ENCODE measurements around the gene DDX5.
A peak's percentile ranks its signal among the peaks of the same experiment; 100 is the strongest.

The DDX5 gene

DNA sequence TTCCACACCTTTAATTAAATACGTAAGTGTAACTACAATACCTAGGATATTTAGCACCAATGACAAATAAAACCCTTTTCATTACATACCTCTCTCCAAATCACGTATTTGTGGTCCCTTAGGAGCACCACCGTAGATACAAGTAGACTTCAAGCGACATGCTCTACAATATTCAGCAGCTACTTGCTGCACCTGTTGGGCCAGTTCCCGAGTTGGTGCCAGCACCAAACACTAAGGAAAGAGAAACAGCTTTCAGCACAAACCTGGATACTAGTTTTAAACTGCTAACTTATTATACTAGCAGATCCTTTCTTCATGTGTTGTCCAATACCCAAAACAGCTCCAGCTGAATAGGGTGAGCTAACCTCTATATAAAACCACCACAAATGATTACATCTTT lies 2.7 kb downstream of the DDX5 start:
- Histone ChIP-seq H3K27ac (ENCODE audit: extremely low read depth, low read depth, low read length) (no peak overlapping the region), H3K4me3 (ENCODE audit: low read depth, low read length) (no peak overlapping the region), H3K36me3 (ENCODE audit: control insufficient read depth in 2 of 2, insufficient read depth in 1 of 2, low read length in 2 of 2) (peaks cover 28 to 69% of the 10 kb centered on the region in 2 experiments; a peak in 2 of 3 replicates), H3K9me3 (ENCODE audit: control insufficient read depth, insufficient read depth, low read depth, low read length) (no peaks in the 10 kb centered on the region), H3K4me1 (ENCODE audit: control insufficient read depth, insufficient read depth, low read length) (0 out of 2 replicates have a peak, but pooled peaks cover 1% of the 10 kb centered on the region)
- TF ChIP-seq ZNF529 (tag by site-specific recombination; IDR thresholded peaks at IDR 0.05; ENCODE audit: insufficient replicate concordance) (no peak), ZNF707 (tag by site-specific recombination; IDR thresholded peaks at IDR 0.05) (no peak), ZNF214 (tag by site-specific recombination; IDR thresholded peaks at IDR 0.05; ENCODE audit: borderline replicate concordance) (no peak), ZEB2 (tag by site-specific recombination; IDR thresholded peaks at IDR 0.05) (no peak), SCRT2 (tag by site-specific recombination; IDR thresholded peaks at IDR 0.05) (0 out of 2 replicates have a peak, but pooled peaks have one; percentile 22)
- CTCF ChIA-PET: no interaction called here
- POLR2A ChIA-PET: no interaction called here

GRCh38 chr17:64502809-64503208 lies 3.3 kb downstream of the DDX5 start:
- H3K9me3 ChIP-seq (ENCODE audit: control insufficient read depth, insufficient read depth, low read depth, low read length): no peaks in the 10 kb centered on the region
- POLR2A ChIA-PET: no interaction called here
- CTCF ChIA-PET: no interaction called here
- TF ChIP-seq ZEB2 (tag by site-specific recombination; IDR thresholded peaks at IDR 0.05) (no peak), ZNF280C (tag by site-specific recombination; IDR thresholded peaks at IDR 0.05) (no peak), KLF8 (tag by site-specific recombination; IDR thresholded peaks at IDR 0.05) (no peak), ZNF701 (tag by site-specific recombination; IDR thresholded peaks at IDR 0.05) (no peak), ZNF548 (tag by site-specific recombination; IDR thresholded peaks at IDR 0.05) (no peak)
- peaks cover 28 to 74% of the 10 kb centered on the region in 2 experiments; a peak in 2 of 3 replicates for H3K36me3 ChIP-seq (ENCODE audit: control insufficient read depth in 2 of 2, insufficient read depth in 1 of 2, low read length in 2 of 2)
- H3K4me1 ChIP-seq (ENCODE audit: control insufficient read depth, insufficient read depth, low read length): no peaks in the 10 kb centered on the region
- H3K27ac ChIP-seq (ENCODE audit: extremely low read depth, low read depth, low read length): no peak overlapping the region
- H3K4me3 ChIP-seq (ENCODE audit: low read depth, low read length): no peak overlapping the region

DNA sequence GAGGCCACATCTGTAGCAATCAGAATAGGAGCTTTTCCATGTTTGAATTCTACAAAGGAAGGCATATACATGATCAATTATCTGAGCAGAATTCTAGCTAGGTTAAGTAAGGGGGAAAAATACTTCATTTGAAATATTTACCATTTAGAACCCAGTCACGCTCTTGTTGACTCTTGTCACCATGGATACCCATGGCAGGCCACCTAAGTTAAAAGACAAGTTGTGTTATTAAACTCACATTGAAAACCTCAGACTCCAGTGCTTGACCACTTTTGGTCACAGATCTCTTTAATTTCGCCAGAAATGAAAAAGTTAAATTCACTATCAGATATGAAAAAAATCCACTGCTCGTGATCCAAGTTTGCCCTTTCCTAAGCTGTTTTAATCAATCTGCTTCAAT lies 4.1 kb downstream of the DDX5 start:
- no peak overlapping the region for H3K4me3 ChIP-seq (ENCODE audit: low read depth, low read length)
- CTCF ChIA-PET: no interaction called here
- H3K9me3 ChIP-seq (ENCODE audit: control insufficient read depth, insufficient read depth, low read depth, low read length): no peaks in the 10 kb centered on the region
- no peaks in the 10 kb centered on the region for H3K4me1 ChIP-seq (ENCODE audit: control insufficient read depth, insufficient read depth, low read length)
- POLR2A ChIA-PET: no interaction called here
- peaks cover 28 to 75% of the 10 kb centered on the region in 2 experiments; a peak in 2 of 3 replicates for H3K36me3 ChIP-seq (ENCODE audit: control insufficient read depth in 2 of 2, insufficient read depth in 1 of 2, low read length in 2 of 2)
- H3K27ac ChIP-seq (ENCODE audit: extremely low read depth, low read depth, low read length): no peak overlapping the region
- no peak for TF ChIP-seq ZNF426 (tag by site-specific recombination; IDR thresholded peaks at IDR 0.05)
- TF ChIP-seq HIC1 (tag by site-specific recombination; IDR thresholded peaks at IDR 0.05): no peak
- TF ChIP-seq, protein P1, sequence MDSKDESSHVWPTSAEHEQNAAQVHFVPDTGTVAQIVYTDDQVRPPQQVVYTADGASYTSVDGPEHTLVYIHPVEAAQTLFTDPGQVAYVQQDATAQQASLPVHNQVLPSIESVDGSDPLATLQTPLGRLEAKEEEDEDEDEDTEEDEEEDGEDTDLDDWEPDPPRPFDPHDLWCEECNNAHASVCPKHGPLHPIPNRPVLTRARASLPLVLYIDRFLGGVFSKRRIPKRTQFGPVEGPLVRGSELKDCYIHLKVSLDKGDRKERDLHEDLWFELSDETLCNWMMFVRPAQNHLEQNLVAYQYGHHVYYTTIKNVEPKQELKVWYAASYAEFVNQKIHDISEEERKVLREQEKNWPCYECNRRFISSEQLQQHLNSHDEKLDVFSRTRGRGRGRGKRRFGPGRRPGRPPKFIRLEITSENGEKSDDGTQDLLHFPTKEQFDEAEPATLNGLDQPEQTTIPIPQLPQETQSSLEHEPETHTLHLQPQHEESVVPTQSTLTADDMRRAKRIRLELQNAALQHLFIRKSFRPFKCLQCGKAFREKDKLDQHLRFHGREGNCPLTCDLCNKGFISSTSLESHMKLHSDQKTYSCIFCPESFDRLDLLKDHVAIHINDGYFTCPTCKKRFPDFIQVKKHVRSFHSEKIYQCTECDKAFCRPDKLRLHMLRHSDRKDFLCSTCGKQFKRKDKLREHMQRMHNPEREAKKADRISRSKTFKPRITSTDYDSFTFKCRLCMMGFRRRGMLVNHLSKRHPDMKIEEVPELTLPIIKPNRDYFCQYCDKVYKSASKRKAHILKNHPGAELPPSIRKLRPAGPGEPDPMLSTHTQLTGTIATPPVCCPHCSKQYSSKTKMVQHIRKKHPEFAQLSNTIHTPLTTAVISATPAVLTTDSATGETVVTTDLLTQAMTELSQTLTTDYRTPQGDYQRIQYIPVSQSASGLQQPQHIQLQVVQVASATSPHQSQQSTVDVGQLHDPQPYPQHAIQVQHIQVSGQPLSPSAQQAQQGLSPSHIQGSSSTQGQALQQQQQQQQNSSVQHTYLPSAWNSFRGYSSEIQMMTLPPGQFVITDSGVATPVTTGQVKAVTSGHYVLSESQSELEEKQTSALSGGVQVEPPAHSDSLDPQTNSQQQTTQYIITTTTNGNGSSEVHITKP (tag by site-specific recombination; IDR thresholded peaks at IDR 0.05): no peak
- TF ChIP-seq ZBTB44 (tag by site-specific recombination; IDR thresholded peaks at IDR 0.05): no peak
- TF ChIP-seq, protein P2, sequence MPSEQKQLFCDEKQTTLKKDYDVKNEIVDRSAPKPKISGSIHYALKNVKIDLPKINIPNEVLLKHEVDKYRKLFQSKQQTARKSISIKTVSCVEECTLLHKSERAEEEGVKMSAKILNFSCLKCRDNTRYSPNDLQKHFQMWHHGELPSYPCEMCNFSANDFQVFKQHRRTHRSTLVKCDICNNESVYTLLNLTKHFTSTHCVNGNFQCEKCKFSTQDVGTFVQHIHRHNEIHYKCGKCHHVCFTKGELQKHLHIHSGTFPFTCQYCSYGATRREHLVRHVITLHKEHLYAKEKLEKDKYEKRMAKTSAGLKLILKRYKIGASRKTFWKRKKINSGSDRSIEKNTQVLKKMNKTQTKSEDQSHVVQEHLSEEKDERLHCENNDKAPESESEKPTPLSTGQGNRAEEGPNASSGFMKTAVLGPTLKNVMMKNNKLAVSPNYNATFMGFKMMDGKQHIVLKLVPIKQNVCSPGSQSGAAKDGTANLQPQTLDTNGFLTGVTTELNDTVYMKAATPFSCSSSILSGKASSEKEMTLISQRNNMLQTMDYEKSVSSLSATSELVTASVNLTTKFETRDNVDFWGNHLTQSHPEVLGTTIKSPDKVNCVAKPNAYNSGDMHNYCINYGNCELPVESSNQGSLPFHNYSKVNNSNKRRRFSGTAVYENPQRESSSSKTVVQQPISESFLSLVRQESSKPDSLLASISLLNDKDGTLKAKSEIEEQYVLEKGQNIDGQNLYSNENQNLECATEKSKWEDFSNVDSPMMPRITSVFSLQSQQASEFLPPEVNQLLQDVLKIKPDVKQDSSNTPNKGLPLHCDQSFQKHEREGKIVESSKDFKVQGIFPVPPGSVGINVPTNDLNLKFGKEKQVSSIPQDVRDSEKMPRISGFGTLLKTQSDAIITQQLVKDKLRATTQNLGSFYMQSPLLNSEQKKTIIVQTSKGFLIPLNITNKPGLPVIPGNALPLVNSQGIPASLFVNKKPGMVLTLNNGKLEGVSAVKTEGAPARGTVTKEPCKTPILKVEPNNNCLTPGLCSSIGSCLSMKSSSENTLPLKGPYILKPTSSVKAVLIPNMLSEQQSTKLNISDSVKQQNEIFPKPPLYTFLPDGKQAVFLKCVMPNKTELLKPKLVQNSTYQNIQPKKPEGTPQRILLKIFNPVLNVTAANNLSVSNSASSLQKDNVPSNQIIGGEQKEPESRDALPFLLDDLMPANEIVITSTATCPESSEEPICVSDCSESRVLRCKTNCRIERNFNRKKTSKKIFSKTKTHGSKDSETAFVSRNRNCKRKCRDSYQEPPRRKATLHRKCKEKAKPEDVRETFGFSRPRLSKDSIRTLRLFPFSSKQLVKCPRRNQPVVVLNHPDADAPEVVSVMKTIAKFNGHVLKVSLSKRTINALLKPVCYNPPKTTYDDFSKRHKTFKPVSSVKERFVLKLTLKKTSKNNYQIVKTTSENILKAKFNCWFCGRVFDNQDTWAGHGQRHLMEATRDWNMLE (tag by site-specific recombination; conservative IDR thresholded peaks at IDR 0.05; ENCODE audit: low read depth): no peak
